HepG2 (cell line): ENCODE measurements around the gene GCN1. TPM values are rescaled to one million over a fixed set of nuclear protein-coding genes. Genes with fewer than 3 reads are reported as not detected.

Experiments used
- FOXJ3 ChIP-seq: sonication (generic); formaldehyde crosslinking; IDR thresholded peaks from 2 replicates; pipeline ENCODE4 v1.4.0; 2020; ENCODE audit warnings: missing genetic modification reagents, mild to moderate bottlenecking, borderline replicate concordance
- GATAD2A ChIP-seq: IDR thresholded peaks from 2 replicates; pipeline ENCODE4 v1.6.1; 2016
- GPBP1L1 ChIP-seq: sonication (generic); formaldehyde crosslinking; IDR thresholded peaks from 2 replicates; pipeline ENCODE4 v1.5.0; 2020; ENCODE audit warnings: mild to moderate bottlenecking, missing genetic modification reagents
- HMG20B ChIP-seq: conservative IDR thresholded peaks from 2 replicates; pipeline ENCODE4 v1.6.1; 2016; ENCODE audit warnings: missing genetic modification reagents, missing compliant biosample characterization
- HNF1B ChIP-seq: sonication (generic); formaldehyde crosslinking; IDR thresholded peaks from 2 replicates; pipeline ENCODE4 v1.5.1; 2020; ENCODE audit warnings: mild to moderate bottlenecking, moderate library complexity, missing genetic modification reagents
- IKZF4 ChIP-seq: sonication (generic); formaldehyde crosslinking; IDR thresholded peaks from 2 replicates; pipeline ENCODE4 v1.5.1; 2020; ENCODE audit warnings: borderline replicate concordance, mild to moderate bottlenecking, low read depth, missing genetic modification reagents; ENCODE audit errors: not compliant biosample characterization
- ISX ChIP-seq: sonication (generic); formaldehyde crosslinking; conservative IDR thresholded peaks from 2 replicates; pipeline ENCODE4 v1.5.0; 2020; ENCODE audit warnings: missing genetic modification reagents
- KIAA2018 ChIP-seq: sonication (generic); formaldehyde crosslinking; IDR thresholded peaks from 2 replicates; pipeline ENCODE4 v1.5.0; 2020; ENCODE audit warnings: mild to moderate bottlenecking, missing genetic modification reagents, borderline replicate concordance
- KLF15 ChIP-seq: sonication (generic); formaldehyde crosslinking; IDR thresholded peaks from 2 replicates; pipeline ENCODE4 v1.8.1; 2023; ENCODE audit warnings: borderline replicate concordance, mild to moderate bottlenecking, inconsistent platforms, missing genetic modification reagents, mixed read lengths
- LCORL ChIP-seq, 2 experiments: fragments of 450-650 bp in 1 of 2; sonication (generic) in 1 of 2; formaldehyde crosslinking in 1 of 2; IDR thresholded peaks; 2 replicates each; pipeline versions ENCODE4 v1.5.0 to v1.6.1; 2017 to 2020; ENCODE audit warnings: antibody characterized with exemption in 1 of 2, missing genetic modification reagents in 1 of 2
- MEF2D ChIP-seq: sonication (generic); formaldehyde crosslinking; IDR thresholded peaks from 2 replicates; pipeline ENCODE4 v1.5.1; 2020; ENCODE audit warnings: mild to moderate bottlenecking, missing genetic modification reagents
- PATZ1 ChIP-seq: sonication (generic); formaldehyde crosslinking; IDR thresholded peaks from 2 replicates; pipeline ENCODE4 v1.4.0; 2020; ENCODE audit warnings: missing genetic modification reagents
- TBP ChIP-seq: sonication (generic); formaldehyde crosslinking; IDR thresholded peaks from 2 replicates; pipeline ENCODE4 v1.5.0; 2020; ENCODE audit warnings: missing genetic modification reagents
- ZNF383 ChIP-seq: sonication (generic); formaldehyde crosslinking; IDR thresholded peaks from 2 replicates; pipeline ENCODE4 v1.4.0; 2020; ENCODE audit warnings: missing genetic modification reagents, mild to moderate bottlenecking, borderline replicate concordance
- polyA plus RNA-seq, 8 experiments: library from polyadenylated mRNA; depleted of rRNA in 3 of 8; stranded (reverse) in 7 of 8; unstranded in 1 of 8; fragments of >200 nt; fragmentation: Illumina TruSeq in 4 of 8; extraction: Trizol in 4 of 8; gene quantifications; 2 replicates each; pipeline versions ENCODE4 v1.2.1 to v1.2.3, GENCODE V29; 2011 to 2016; ENCODE audit warnings: low read depth in 4 of 8, missing spikeins in 1 of 8, mixed read lengths in 1 of 8; ENCODE audit not compliant: insufficient read depth in 1 of 8
- total RNA-seq, 5 experiments: library from RNA; depleted of rRNA; stranded (reverse); fragments of >200 nt; fragmentation: Illumina TruSeq; extraction: Trizol; gene quantifications; 2 replicates each; pipeline ENCODE4 v1.2.3, GENCODE V29; 2016; ENCODE audit warnings: low read depth in 1 of 5

The GCN1 gene
- total and polyA plus RNA-seq, 2 of the 13 experiments (the other 11 are each of a cell fraction or from before 2014, with no cell fraction given), result 58.2 to 83.0 TPM

GRCh38 chr12:120194534-120195395, at the start of gene GCN1 (continued):
- TF ChIP-seq HNF1B (CRISPR knock-in tag) (peak; percentile 31; the same call in 1 of the 2 replicates), HMG20B (CRISPR knock-in tag) (no peak), PATZ1 (CRISPR knock-in tag) (peak; percentile 79), ISX (CRISPR knock-in tag) (no peak; the same call in 1 of the 2 replicates), IKZF4 (CRISPR knock-in tag) (no peak), KLF15 (no peak), LCORL (IDR thresholded peaks at IDR 0.05) (no peak), LCORL (CRISPR knock-in tag; IDR thresholded peaks at IDR 0.05) (0 out of 2 replicates have a peak, but pooled peaks have one; percentile 42), KIAA2018 (CRISPR knock-in tag) (no peak), MEF2D (peak; percentile 10; the same call in 1 of the 2 replicates), TBP (CRISPR knock-in tag) (0 out of 2 replicates have a peak, but pooled peaks have one; percentile 22), GPBP1L1 (CRISPR knock-in tag) (no peak), FOXJ3 (CRISPR knock-in tag) (0 out of 2 replicates have a peak, but pooled peaks have one; percentile 22), ZNF383 (peak; percentile 74; the same call in 1 of the 2 replicates), GATAD2A (CRISPR knock-in tag) (0 out of 2 replicates have a peak, but pooled peaks have one; percentile 29)
